ENCODE measurements around the gene ZFP36L2.

The ZFP36L2 gene

DNA sequence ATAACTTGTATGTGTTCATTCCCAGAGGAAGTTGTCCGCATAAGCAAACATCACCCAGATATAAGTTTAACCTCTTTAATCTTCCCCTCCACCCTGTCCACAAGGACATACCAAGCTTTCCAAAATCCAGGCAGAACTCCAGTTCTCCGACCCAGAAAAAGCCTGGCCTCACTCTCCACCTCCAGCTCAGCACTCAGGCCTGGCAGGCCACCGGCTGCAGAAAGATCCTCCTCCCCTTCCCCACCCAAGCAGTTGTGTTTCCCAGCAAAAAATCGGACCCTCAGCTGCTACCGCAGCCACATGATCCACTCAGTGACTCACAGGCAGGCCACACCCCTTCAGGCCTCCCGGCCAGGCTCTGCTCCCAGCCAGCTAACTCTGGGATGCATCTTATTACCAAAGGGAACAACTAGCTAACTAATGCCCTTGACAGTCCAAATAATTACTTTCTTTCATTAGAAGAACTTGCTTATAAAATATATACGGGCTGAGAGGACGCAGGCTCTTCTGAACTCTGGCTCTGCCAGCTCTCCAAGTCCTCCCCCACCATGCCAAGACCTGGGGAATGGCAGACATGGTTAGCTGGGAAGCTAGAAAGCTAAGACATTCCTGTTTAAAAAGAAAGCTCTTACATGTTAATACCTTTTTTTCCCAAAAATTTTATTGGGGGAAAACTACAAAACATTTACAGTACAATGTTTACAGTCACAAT, 4.5 kb downstream of the ZFP36L2 start:
- WGBS, 2 donors (ENCODE audit: extremely low coverage in 2 of 2, insufficient read length in 2 of 2, insufficient replicate concordance in 1 of 2): no CpG with 5 or more reads among the region's 8 CpGs
- Histone ChIP-seq H2BK12ac (ENCODE audit: low read length) (no peak overlapping the region), H3K4me2 (ENCODE audit: insufficient read depth, low read length, poor library complexity, severe bottlenecking) (peak overlapping the region; percentile 47), H2BK120ac (ENCODE audit: low read depth, low read length) (no peak overlapping the region), H2AK5ac (ENCODE audit: low read depth, low read length) (no peak overlapping the region), H3K4me3 (ENCODE audit: low read length in 2 of 2) (peak overlapping the region in 1 of 2 donors; percentile 59), H3K36me3 (replicated peaks in 1 of 2; ENCODE audit: control insufficient read depth in 2 of 2, insufficient read depth in 2 of 2, low read length in 2 of 2) (peaks cover 11 to 28% of the 10 kb centered on the region in 2 donors), H4K8ac (ENCODE audit: low read depth, low read length) (no peak overlapping the region), H3K14ac (ENCODE audit: low read length) (no peak overlapping the region), H4K91ac (ENCODE audit: low read depth, low read length, poor library complexity) (no peak overlapping the region), H3K27me3 (ENCODE audit: control insufficient read depth in 3 of 3, insufficient read depth in 3 of 3, low read depth in 1 of 3, low read length in 3 of 3) (peaks cover 0 to 2% (median 0%) of the 10 kb centered on the region in 3 experiments), H3K23ac (ENCODE audit: low read depth, low read length, poor library complexity) (no peak overlapping the region), H3K79me1 (ENCODE audit: low read depth, low read length) (peaks cover 16% of the 10 kb centered on the region), H3K18ac (ENCODE audit: low read length) (no peak overlapping the region), H3K9ac (ENCODE audit: low read depth, low read length, poor library complexity) (no peak overlapping the region), H3K9me3 (replicated peaks in 1 of 2; ENCODE audit: control insufficient read depth in 2 of 2, insufficient read depth in 1 of 2, low read depth in 1 of 2, low read length in 2 of 2) (no peaks in the 10 kb centered on the region), H3K27ac (replicated peaks; ENCODE audit: low read length) (peak overlapping the region; percentile 91), H2BK5ac (ENCODE audit: low read length) (no peak overlapping the region), H3K4ac (ENCODE audit: low read length) (no peak overlapping the region), H2BK15ac (ENCODE audit: low read length) (no peak overlapping the region), H2AFZ (ENCODE audit: low read length) (no peak overlapping the region), H3K4me1 (ENCODE audit: control insufficient read depth in 2 of 2, insufficient read depth in 1 of 2, low read depth in 1 of 2, low read length in 2 of 2) (peaks cover 33 to 49% of the 10 kb centered on the region in 2 donors)
- DNase-seq (ENCODE audit: low spot score): peak; percentile 86

DNA sequence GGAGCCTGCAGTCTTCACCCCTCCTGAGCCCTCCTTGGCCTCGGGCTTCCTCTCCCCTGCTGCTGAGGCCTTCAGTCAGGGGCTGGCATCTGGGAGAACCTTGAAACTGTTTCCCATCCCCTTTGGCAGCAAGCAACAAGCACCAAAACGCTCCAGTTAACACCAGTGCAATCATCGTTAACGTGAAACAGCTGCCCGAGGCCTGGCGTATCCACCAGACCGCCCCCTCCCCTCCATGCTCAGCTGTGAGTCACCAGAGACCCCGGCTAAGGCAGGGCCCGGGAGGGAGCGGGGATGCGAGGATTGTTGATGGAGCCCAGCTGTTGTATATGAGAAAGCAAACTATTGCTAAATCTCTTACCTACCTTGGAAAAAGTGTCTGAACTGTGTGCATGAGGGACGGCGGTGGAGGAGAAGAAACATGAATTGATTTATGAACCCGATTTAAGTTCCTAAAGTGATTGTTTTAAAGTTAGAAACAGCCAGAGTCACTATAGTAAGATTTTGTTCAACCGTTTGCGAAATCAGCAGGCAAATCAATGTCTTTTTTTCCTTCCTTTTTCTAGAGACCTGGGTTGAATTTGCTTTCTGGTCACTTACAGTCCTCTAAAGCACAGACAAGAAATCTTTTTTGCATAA, 5.2 kb downstream of the ZFP36L2 start:
- H4K8ac ChIP-seq (ENCODE audit: low read depth, low read length): no peak overlapping the region
- peak overlapping the region; percentile 38 for H3K9ac ChIP-seq (ENCODE audit: low read depth, low read length, poor library complexity)
- no peak overlapping the region for H2AFZ ChIP-seq (ENCODE audit: low read length)
- H3K4me1 ChIP-seq (ENCODE audit: control insufficient read depth in 2 of 2, insufficient read depth in 1 of 2, low read depth in 1 of 2, low read length in 2 of 2): peaks cover 33 to 49% of the 10 kb centered on the region in 2 donors
- H2AK5ac ChIP-seq (ENCODE audit: low read depth, low read length): no peak overlapping the region
- H3K36me3 ChIP-seq (replicated peaks in 1 of 2; ENCODE audit: control insufficient read depth in 2 of 2, insufficient read depth in 2 of 2, low read length in 2 of 2): peaks cover 11 to 28% of the 10 kb centered on the region in 2 donors
- H3K27ac ChIP-seq (replicated peaks; ENCODE audit: low read length): peak overlapping the region; percentile 91
- WGBS, 2 donors (ENCODE audit: extremely low coverage in 2 of 2, insufficient read length in 2 of 2, insufficient replicate concordance in 1 of 2): no CpG with 5 or more reads among the region's 16 CpGs
- peak overlapping the region in 1 of 2 donors; percentile 59 for H3K4me3 ChIP-seq (ENCODE audit: low read length in 2 of 2)
- H3K9me3 ChIP-seq (replicated peaks in 1 of 2; ENCODE audit: control insufficient read depth in 2 of 2, insufficient read depth in 1 of 2, low read depth in 1 of 2, low read length in 2 of 2): no peaks in the 10 kb centered on the region
- peak overlapping the region; percentile 67 for H2BK5ac ChIP-seq (ENCODE audit: low read length)
- no peak overlapping the region for H2BK120ac ChIP-seq (ENCODE audit: low read depth, low read length)
- DNase-seq (ENCODE audit: low spot score): peak; percentile 59
- H2BK15ac ChIP-seq (ENCODE audit: low read length): no peak overlapping the region
- peak overlapping the region; percentile 34 for H4K91ac ChIP-seq (ENCODE audit: low read depth, low read length, poor library complexity)
- peaks cover 15% of the 10 kb centered on the region for H3K79me1 ChIP-seq (ENCODE audit: low read depth, low read length)
- H3K4ac ChIP-seq (ENCODE audit: low read length): no peak overlapping the region
- no peak overlapping the region for H2BK12ac ChIP-seq (ENCODE audit: low read length)
- H3K23ac ChIP-seq (ENCODE audit: low read depth, low read length, poor library complexity): no peak overlapping the region
- H3K4me2 ChIP-seq (ENCODE audit: insufficient read depth, low read length, poor library complexity, severe bottlenecking): peak overlapping the region; percentile 47
- H3K27me3 ChIP-seq (ENCODE audit: control insufficient read depth in 3 of 3, insufficient read depth in 3 of 3, low read depth in 1 of 3, low read length in 3 of 3): peaks cover 0 to 2% (median 0%) of the 10 kb centered on the region in 3 experiments
- peak overlapping the region; percentile 33 for H3K18ac ChIP-seq (ENCODE audit: low read length)
- no peak overlapping the region for H3K14ac ChIP-seq (ENCODE audit: low read length)

DNA sequence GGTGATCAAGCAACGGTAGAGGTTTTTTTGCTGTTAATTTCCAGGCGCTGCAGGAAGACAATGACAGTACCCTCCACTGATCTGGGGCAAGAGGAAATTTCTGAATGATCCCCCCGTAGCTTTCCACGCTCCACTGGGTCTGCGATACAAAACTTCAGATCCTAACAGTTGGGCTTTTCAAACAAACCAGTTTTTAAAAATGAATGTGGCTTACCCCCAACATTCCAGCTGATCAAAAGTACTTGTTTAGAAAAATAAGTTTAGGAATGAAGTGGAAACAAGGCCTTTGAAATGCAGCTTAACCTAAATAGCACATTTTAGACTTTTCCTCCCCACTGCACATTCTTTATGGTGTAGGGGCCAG, 5.7 kb downstream of the ZFP36L2 start:
- Histone ChIP-seq H2BK12ac (ENCODE audit: low read length) (no peak overlapping the region), H2BK120ac (ENCODE audit: low read depth, low read length) (no peak overlapping the region), H3K14ac (ENCODE audit: low read length) (no peak overlapping the region), H3K18ac (ENCODE audit: low read length) (peak overlapping the region; percentile 33), H2BK15ac (ENCODE audit: low read length) (no peak overlapping the region), H4K8ac (ENCODE audit: low read depth, low read length) (no peak overlapping the region), H3K79me1 (ENCODE audit: low read depth, low read length) (peaks cover 11% of the 10 kb centered on the region), H2AFZ (ENCODE audit: low read length) (no peak overlapping the region), H2BK5ac (ENCODE audit: low read length) (peak overlapping the region; percentile 67), H3K27me3 (ENCODE audit: control insufficient read depth in 3 of 3, insufficient read depth in 3 of 3, low read depth in 1 of 3, low read length in 3 of 3) (peaks cover 0 to 2% (median 0%) of the 10 kb centered on the region in 3 experiments), H3K9me3 (replicated peaks in 1 of 2; ENCODE audit: control insufficient read depth in 2 of 2, insufficient read depth in 1 of 2, low read depth in 1 of 2, low read length in 2 of 2) (no peaks in the 10 kb centered on the region), H3K23ac (ENCODE audit: low read depth, low read length, poor library complexity) (no peak overlapping the region), H3K27ac (replicated peaks; ENCODE audit: low read length) (peak overlapping the region; percentile 91), H4K91ac (ENCODE audit: low read depth, low read length, poor library complexity) (peak overlapping the region; percentile 34), H3K4me2 (ENCODE audit: insufficient read depth, low read length, poor library complexity, severe bottlenecking) (peak overlapping the region; percentile 29), H3K4ac (ENCODE audit: low read length) (no peak overlapping the region), H3K36me3 (replicated peaks in 1 of 2; ENCODE audit: control insufficient read depth in 2 of 2, insufficient read depth in 2 of 2, low read length in 2 of 2) (peaks cover 11 to 28% of the 10 kb centered on the region in 2 donors), H2AK5ac (ENCODE audit: low read depth, low read length) (no peak overlapping the region), H3K9ac (ENCODE audit: low read depth, low read length, poor library complexity) (peak overlapping the region; percentile 38), H3K4me1 (ENCODE audit: control insufficient read depth in 2 of 2, insufficient read depth in 1 of 2, low read depth in 1 of 2, low read length in 2 of 2) (peaks cover 33 to 49% of the 10 kb centered on the region in 2 donors), H3K4me3 (ENCODE audit: low read length in 2 of 2) (peak overlapping the region in 1 of 2 donors; percentile 59)
- no peak for DNase-seq (ENCODE audit: low spot score)
- WGBS, 2 donors (ENCODE audit: extremely low coverage in 2 of 2, insufficient read length in 2 of 2, insufficient replicate concordance in 1 of 2): no CpG with 5 or more reads among the region's 5 CpGs

GRCh38 chr2:43220229-43220751, 6.1 kb downstream of the ZFP36L2 start:
- Histone ChIP-seq H2BK120ac (ENCODE audit: low read depth, low read length) (no peak overlapping the region), H3K23ac (ENCODE audit: low read depth, low read length, poor library complexity) (no peak overlapping the region), H3K4ac (ENCODE audit: low read length) (no peak overlapping the region), H3K27me3 (ENCODE audit: control insufficient read depth in 3 of 3, insufficient read depth in 3 of 3, low read depth in 1 of 3, low read length in 3 of 3) (peaks cover 0 to 2% (median 0%) of the 10 kb centered on the region in 3 experiments), H4K91ac (ENCODE audit: low read depth, low read length, poor library complexity) (no peak overlapping the region), H3K79me1 (ENCODE audit: low read depth, low read length) (peaks cover 10% of the 10 kb centered on the region), H3K4me1 (ENCODE audit: control insufficient read depth in 2 of 2, insufficient read depth in 1 of 2, low read depth in 1 of 2, low read length in 2 of 2) (peaks cover 33 to 49% of the 10 kb centered on the region in 2 donors), H4K8ac (ENCODE audit: low read depth, low read length) (no peak overlapping the region), H3K4me3 (ENCODE audit: low read length in 2 of 2) (peak overlapping the region in 1 of 2 donors; percentile 59), H2BK12ac (ENCODE audit: low read length) (no peak overlapping the region), H2BK5ac (ENCODE audit: low read length) (peak overlapping the region; percentile 83), H3K9me3 (replicated peaks in 1 of 2; ENCODE audit: control insufficient read depth in 2 of 2, insufficient read depth in 1 of 2, low read depth in 1 of 2, low read length in 2 of 2) (no peaks in the 10 kb centered on the region), H3K4me2 (ENCODE audit: insufficient read depth, low read length, poor library complexity, severe bottlenecking) (peak overlapping the region; percentile 12), H2AK5ac (ENCODE audit: low read depth, low read length) (peak overlapping the region; percentile 79), H3K36me3 (replicated peaks in 1 of 2; ENCODE audit: control insufficient read depth in 2 of 2, insufficient read depth in 2 of 2, low read length in 2 of 2) (peaks cover 11 to 28% of the 10 kb centered on the region in 2 donors), H3K27ac (replicated peaks; ENCODE audit: low read length) (peak overlapping the region; percentile 91), H3K9ac (ENCODE audit: low read depth, low read length, poor library complexity) (peak overlapping the region; percentile 53), H2BK15ac (ENCODE audit: low read length) (no peak overlapping the region), H2AFZ (ENCODE audit: low read length) (peak overlapping the region; percentile 92), H3K18ac (ENCODE audit: low read length) (peak overlapping the region; percentile 98), H3K14ac (ENCODE audit: low read length) (no peak overlapping the region)
- no peak for DNase-seq (ENCODE audit: low spot score)
- no CpG with 5 or more reads among the region's 10 CpGs for WGBS, 2 donors (ENCODE audit: extremely low coverage in 2 of 2, insufficient read length in 2 of 2, insufficient replicate concordance in 1 of 2)
